CD14-positive monocyte (primary cell): Measurements from ENCODE around the gene TRIM27. TPM values are rescaled to one million over a fixed set of nuclear protein-coding genes. Genes with fewer than 3 reads are reported as not detected.
A peak's percentile ranks its signal among the peaks of the same experiment; 100 is the strongest.

ENCODE experiments used
- DNase-seq, 3 donors: peaks; one replicate each; pipeline ENCODE4 v3.0.0-alpha.2; 2011 to 2022
- H2AFZ ChIP-seq: 2 replicates; pipeline ENCODE4 v1.6.0; 2012; ENCODE audit warnings: mild to moderate bottlenecking, low read depth, low read length, inconsistent platforms; ENCODE audit not compliant: insufficient read depth, poor library complexity, severe bottlenecking
- H3K27ac ChIP-seq, 2 donors: 1 replicate in 1 of 2; 2 replicates in 1 of 2; pipeline ENCODE4 v1.5.1; 2012 to 2013; ENCODE audit warnings: low read length in 2 of 2, control low read depth in 1 of 2, inconsistent platforms in 1 of 2, low read depth in 1 of 2, mild to moderate bottlenecking in 1 of 2
- H3K27me3 ChIP-seq, 2 donors: one replicate each; pipeline versions ENCODE4 v1.6.0 to v1.6.1; 2011 to 2013; ENCODE audit warnings: low read length in 2 of 2; ENCODE audit not compliant: control insufficient read depth in 2 of 2, insufficient read depth in 2 of 2
- H3K36me3 ChIP-seq, 2 donors: replicated peaks in 1 of 2; 1 replicate in 1 of 2; 2 replicates in 1 of 2; pipeline versions ENCODE4 v1.5.1 to v1.6.1; 2012 to 2013; ENCODE audit warnings: low read length in 2 of 2, control low read depth in 1 of 2, inconsistent platforms in 1 of 2, mild to moderate bottlenecking in 1 of 2; ENCODE audit not compliant: insufficient read depth in 2 of 2, control insufficient read depth in 1 of 2
- H3K4me1 ChIP-seq, 2 donors: 1 replicate in 1 of 2; 2 replicates in 1 of 2; pipeline versions ENCODE4 v1.5.1 to v1.6.1; 2012 to 2013; ENCODE audit warnings: low read length in 2 of 2, control low read depth in 1 of 2, inconsistent platforms in 1 of 2, mild to moderate bottlenecking in 1 of 2, moderate library complexity in 1 of 2; ENCODE audit not compliant: insufficient read depth in 2 of 2, control insufficient read depth in 1 of 2
- H3K4me2 ChIP-seq: replicated peaks from 2 replicates; pipeline ENCODE3; 2012; ENCODE audit warnings: low read length, moderate library complexity, mild to moderate bottlenecking; ENCODE audit not compliant: poor library complexity, severe bottlenecking; ENCODE audit errors: extremely low read depth
- H3K4me3 ChIP-seq, 3 experiments: fragments of 200-600 bp in 1 of 3; sonication (generic) in 1 of 3; replicated peaks in 1 of 3; 1 replicate in 2 of 3; 2 replicates in 1 of 3; pipeline ENCODE4 v1.5.1; 2011 to 2013; ENCODE audit warnings: low read length in 3 of 3, mild to moderate bottlenecking in 3 of 3, control low read depth in 2 of 3, low read depth in 2 of 3, inconsistent platforms in 1 of 3, moderate library complexity in 1 of 3
- H3K79me2 ChIP-seq: 2 replicates; pipeline ENCODE4 v1.6.0; 2012; ENCODE audit warnings: mild to moderate bottlenecking, control low read depth, inconsistent platforms, low read length, moderate library complexity; ENCODE audit not compliant: insufficient read depth
- H3K9ac ChIP-seq: 2 replicates; pipeline ENCODE4 v1.6.0; 2017; ENCODE audit warnings: low read length, mild to moderate bottlenecking; ENCODE audit not compliant: insufficient read depth, poor library complexity, severe bottlenecking
- H3K9me3 ChIP-seq, 2 donors: replicated peaks in 1 of 2; 1 replicate in 1 of 2; 2 replicates in 1 of 2; pipeline versions ENCODE4 v1.5.1 to v1.6.1; 2012 to 2013; ENCODE audit warnings: low read length in 2 of 2, control low read depth in 1 of 2; ENCODE audit not compliant: control insufficient read depth in 1 of 2, insufficient read depth in 1 of 2
- H4K20me1 ChIP-seq: 2 replicates; pipeline ENCODE4 v1.6.0; 2012; ENCODE audit warnings: mild to moderate bottlenecking, low read length, control low read depth, moderate library complexity; ENCODE audit not compliant: insufficient read depth
- H3K27ac Mint-ChIP-seq, 7 donors: one replicate each; pipeline ENCODE4 v1.8.0; 2020; ENCODE audit warnings: mild to moderate bottlenecking in 7 of 7, mixed read lengths in 7 of 7, moderate library complexity in 6 of 7, inconsistent platforms in 2 of 7
- H3K27me3 Mint-ChIP-seq, 3 donors: one replicate each; pipeline ENCODE4 v1.8.0; 2021 to 2022; ENCODE audit warnings: low read depth in 3 of 3, mild to moderate bottlenecking in 3 of 3, mixed read lengths in 3 of 3, moderate library complexity in 3 of 3, inconsistent platforms in 1 of 3
- H3K36me3 Mint-ChIP-seq, 2 donors: one replicate each; pipeline ENCODE4 v1.8.0; 2020; ENCODE audit warnings: mixed read lengths in 2 of 2, inconsistent platforms in 1 of 2, mild to moderate bottlenecking in 1 of 2
- H3K4me1 Mint-ChIP-seq: one replicate; pipeline ENCODE4 v1.8.0; 2020; ENCODE audit warnings: mild to moderate bottlenecking, mixed read lengths
- H3K4me3 Mint-ChIP-seq, 2 donors: one replicate each; pipeline ENCODE4 v1.8.0; 2020; ENCODE audit warnings: mild to moderate bottlenecking in 2 of 2, mixed read lengths in 2 of 2, moderate library complexity in 1 of 2
- H3K9me3 Mint-ChIP-seq, 7 donors: one replicate each; pipeline ENCODE4 v1.8.0; 2020 to 2022; ENCODE audit warnings: mixed read lengths in 7 of 7, mild to moderate bottlenecking in 6 of 7, moderate library complexity in 6 of 7, inconsistent platforms in 2 of 7
- WGBS: methylation state at CpG from one replicate; pipeline ENCODE4 v1.1.5; 2013; ENCODE audit warnings: missing lambda C conversion rate; ENCODE audit not compliant: insufficient coverage; 5-methylcytosine and 5-hydroxymethylcytosine counted together
- intact Hi-C, 2 donors: fragments of 100-400 bp; cut with micrococcal nuclease; formaldehyde crosslinking; loops; one replicate each; pipeline versions ENCODE4 v1.15.0 to v1.15.1; 2023
- polyA plus RNA-seq, 3 donors: library from polyadenylated mRNA; depleted of rRNA in 1 of 3; unstranded in 2 of 3; stranded (reverse) in 1 of 3; fragments of 300-500 nt in 2 of 3; fragments of >200 nt in 1 of 3; fragmentation: Illumina TruSeq in 2 of 3; gene quantifications; 1 replicate in 2 of 3; 2 replicates in 1 of 3; pipeline ENCODE4 v1.2.3, GENCODE V29; 2012 to 2021
- TF ChIP-seq, protein P1 (sequence below): fragments of 200-600 bp; IDR thresholded peaks from one replicate; pipeline ENCODE4 v1.8.0; 2022; ENCODE audit warnings: antibody characterized with exemption, mild to moderate bottlenecking

Gene TRIM27
- polyA plus RNA-seq, 3 donors, result 39.2 to 44.0 (median 42.2) TPM

DNA sequence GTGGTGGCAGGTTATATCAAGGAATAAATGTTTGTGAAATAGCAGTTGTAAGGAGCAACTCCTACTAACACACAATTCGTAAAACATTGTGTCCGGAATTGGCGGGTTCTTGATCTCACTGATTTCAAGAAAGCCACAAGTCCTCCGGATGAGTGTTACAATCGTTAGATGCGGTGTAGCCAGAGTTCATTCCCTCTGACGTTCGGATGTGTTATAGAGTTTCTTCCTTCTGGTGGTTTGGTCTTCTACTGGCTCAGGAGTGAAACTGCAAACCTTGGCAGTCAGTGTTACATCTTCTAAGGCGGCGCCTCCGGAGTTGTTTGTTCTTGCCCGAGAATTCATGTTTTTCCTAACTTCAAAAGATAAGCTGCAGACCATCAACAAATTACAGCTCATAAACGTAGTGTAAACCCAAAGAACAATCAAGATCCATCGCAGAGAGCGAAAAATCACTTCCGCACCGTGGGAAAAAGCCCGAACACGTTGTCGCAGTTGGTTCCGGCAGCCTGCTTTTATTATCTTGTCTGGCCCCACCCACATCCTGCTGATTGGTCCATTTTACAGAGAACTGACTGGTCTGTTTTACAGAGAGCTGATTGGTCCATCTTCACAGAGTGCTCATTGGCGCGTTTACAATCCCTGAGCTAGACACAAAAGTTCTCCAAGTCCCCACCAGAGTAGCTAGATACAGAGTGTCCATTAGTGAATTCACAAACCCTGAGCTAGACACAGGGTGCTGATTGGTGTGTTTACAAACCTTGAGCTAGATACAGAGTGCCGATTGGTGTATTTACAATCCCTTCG lies 58.2 kb downstream of the TRIM27 start:
- Histone ChIP-seq H3K79me2 (no peaks in the 10 kb centered on the region), H3K9me3 (peaks cover 8 to 17% of the 10 kb centered on the region in 2 donors), H3K4me1 (peaks cover 21 to 27% of the 10 kb centered on the region in 2 donors), H2AFZ (no peak overlapping the region), H3K27ac (no peak overlapping the region), H4K20me1 (no peaks in the 10 kb centered on the region), H3K4me2 (peak overlapping the region; percentile 86), H3K4me3 (peak overlapping the region in 2 of 3 experiments; percentile 45 to 81), H3K9ac (no peak overlapping the region), H3K27me3 (peaks cover 5 to 25% of the 10 kb centered on the region in 2 donors), H3K36me3 (no peaks in the 10 kb centered on the region)
- Mint-ChIP-seq H3K4me3 (peak overlapping the region; percentile 83 to 84), H3K36me3 (peaks cover 0 to 4% of the 10 kb centered on the region in 2 donors), H3K4me1 (peaks cover 36% of the 10 kb centered on the region), H3K9me3 (peaks cover 9 to 29% (median 23%) of the 10 kb centered on the region in 7 donors), H3K27me3 (peaks cover 20 to 33% (median 24%) of the 10 kb centered on the region in 3 donors), H3K27ac (peak overlapping the region in 1 of 7 donors; percentile 57)
- intact Hi-C loops, result loop anchor here in 1 of 2 donors (10.0 kb wide), 1 partner anchor 119 kb away; no protein-coding TSS in a partner anchor
- peak in 2 of 3 donors; percentile 7 to 25 for DNase-seq
- 87% methylated on average over 18 of the region's 25 CpGs for WGBS
- TF ChIP-seq, protein P1, sequence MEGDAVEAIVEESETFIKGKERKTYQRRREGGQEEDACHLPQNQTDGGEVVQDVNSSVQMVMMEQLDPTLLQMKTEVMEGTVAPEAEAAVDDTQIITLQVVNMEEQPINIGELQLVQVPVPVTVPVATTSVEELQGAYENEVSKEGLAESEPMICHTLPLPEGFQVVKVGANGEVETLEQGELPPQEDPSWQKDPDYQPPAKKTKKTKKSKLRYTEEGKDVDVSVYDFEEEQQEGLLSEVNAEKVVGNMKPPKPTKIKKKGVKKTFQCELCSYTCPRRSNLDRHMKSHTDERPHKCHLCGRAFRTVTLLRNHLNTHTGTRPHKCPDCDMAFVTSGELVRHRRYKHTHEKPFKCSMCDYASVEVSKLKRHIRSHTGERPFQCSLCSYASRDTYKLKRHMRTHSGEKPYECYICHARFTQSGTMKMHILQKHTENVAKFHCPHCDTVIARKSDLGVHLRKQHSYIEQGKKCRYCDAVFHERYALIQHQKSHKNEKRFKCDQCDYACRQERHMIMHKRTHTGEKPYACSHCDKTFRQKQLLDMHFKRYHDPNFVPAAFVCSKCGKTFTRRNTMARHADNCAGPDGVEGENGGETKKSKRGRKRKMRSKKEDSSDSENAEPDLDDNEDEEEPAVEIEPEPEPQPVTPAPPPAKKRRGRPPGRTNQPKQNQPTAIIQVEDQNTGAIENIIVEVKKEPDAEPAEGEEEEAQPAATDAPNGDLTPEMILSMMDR, result no peak

DNA sequence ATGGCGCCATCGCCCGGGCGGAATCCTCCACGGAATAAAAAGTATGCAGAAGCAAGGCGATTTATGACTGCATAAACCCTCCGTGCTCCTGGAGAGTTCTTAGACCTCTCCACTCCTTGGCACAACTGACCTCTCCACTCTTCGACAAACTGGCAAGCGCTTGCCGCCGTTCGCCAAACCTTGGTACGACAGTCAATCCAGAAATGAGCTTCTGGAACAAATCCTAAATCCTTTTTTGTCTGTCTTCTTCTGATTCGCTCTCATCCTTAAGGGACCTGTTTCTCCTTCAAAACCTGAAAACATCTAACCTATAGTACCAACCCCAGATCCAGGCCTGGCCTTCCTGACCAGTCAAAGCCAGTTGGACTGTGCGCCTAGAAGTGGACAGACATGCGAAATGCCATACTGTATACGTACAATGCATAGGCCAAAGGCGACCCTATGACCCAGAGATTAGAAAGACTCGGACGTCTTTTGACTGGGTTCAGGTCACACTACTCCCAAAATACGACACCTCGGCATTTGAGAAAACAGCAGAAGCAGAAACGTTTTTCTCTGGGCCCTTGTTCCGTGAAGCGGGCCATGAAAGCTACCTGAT lies 59.4 kb downstream of the TRIM27 start:
- H3K4me2 ChIP-seq, result peak overlapping the region; percentile 92
- no peak overlapping the region for H3K27ac ChIP-seq
- H2AFZ ChIP-seq, result peak overlapping the region; percentile 87
- no peaks in the 10 kb centered on the region for H3K79me2 ChIP-seq
- TF ChIP-seq, protein P1, result no peak
- Mint-ChIP-seq H3K9me3 (peaks cover 9 to 29% (median 23%) of the 10 kb centered on the region in 7 donors), H3K36me3 (peaks cover 0 to 4% of the 10 kb centered on the region in 2 donors), H3K27me3 (peaks cover 25 to 36% (median 29%) of the 10 kb centered on the region in 3 donors), H3K27ac (peak overlapping the region in 1 of 7 donors; percentile 18), H3K4me1 (peaks cover 39% of the 10 kb centered on the region), H3K4me3 (peak overlapping the region; percentile 90 to 97)
- intact Hi-C loops, result loop anchor here in 1 of 2 donors (10.0 kb wide), 1 partner anchor 120 kb away; no protein-coding TSS in a partner anchor
- H3K9ac ChIP-seq, result peak overlapping the region; percentile 45
- peak overlapping the region; percentile 35 to 88 (median 57) for H3K4me3 ChIP-seq
- DNase-seq, result no peak
- peaks cover 5 to 35% of the 10 kb centered on the region in 2 donors for H3K27me3 ChIP-seq
- H3K9me3 ChIP-seq, result peaks cover 13 to 17% of the 10 kb centered on the region in 2 donors
- no peaks in the 10 kb centered on the region for H4K20me1 ChIP-seq
- H3K36me3 ChIP-seq, result no peaks in the 10 kb centered on the region
- 44% methylated on average over 25 of the region's 25 CpGs for WGBS
- H3K4me1 ChIP-seq, result peaks cover 21 to 27% of the 10 kb centered on the region in 2 donors
